ENCODE results near the gene CDK19. TPM values are rescaled to one million over a fixed set of nuclear protein-coding genes. Genes with fewer than 3 reads are reported as not detected.

The CDK19 gene
- total RNA-seq, 6 experiments from 2014 or later = 18.6 to 22.4 (median 20.0) TPM

GRCh38 chr6:110562316-110562915, 252.9 kb downstream of the CDK19 start:
- Mint-ChIP-seq H3K4me3 (no peak overlapping the region), H3K27me3 (ENCODE audit: insufficient read depth) (peaks cover 9% of the 10 kb centered on the region), H3K36me3 (ENCODE audit: low read depth) (peaks cover 12% of the 10 kb centered on the region; the same call in 1 of the 2 replicates), H3K4me1 (ENCODE audit: low read depth) (peaks cover 27% of the 10 kb centered on the region), H3K9me3 (no peaks in the 10 kb centered on the region), H3K27ac (no peak overlapping the region)
- TF ChIP-seq CTCF (IDR thresholded peaks at IDR 0.05) = no peak
- no peak for DNase-seq

GRCh38 chr6:110561696-110562095, 253.6 kb downstream of the CDK19 start:
- H3K4me3 Mint-ChIP-seq = no peak overlapping the region
- no peaks in the 10 kb centered on the region for H3K9me3 Mint-ChIP-seq
- peaks cover 12% of the 10 kb centered on the region; the same call in 1 of the 2 replicates for H3K36me3 Mint-ChIP-seq (ENCODE audit: low read depth)
- H3K4me1 Mint-ChIP-seq (ENCODE audit: low read depth) = peaks cover 20% of the 10 kb centered on the region
- no peak for DNase-seq
- TF ChIP-seq CTCF (IDR thresholded peaks at IDR 0.05) = no peak
- H3K27me3 Mint-ChIP-seq (ENCODE audit: insufficient read depth) = peaks cover 11% of the 10 kb centered on the region
- no peak overlapping the region for H3K27ac Mint-ChIP-seq

- Mint-ChIP-seq H3K27ac (no peak overlapping the region), H3K36me3 (ENCODE audit: low read depth) (peaks cover 12% of the 10 kb centered on the region; the same call in 1 of the 2 replicates), H3K27me3 (ENCODE audit: insufficient read depth) (peaks cover 11% of the 10 kb centered on the region), H3K4me1 (ENCODE audit: low read depth) (peaks cover 13% of the 10 kb centered on the region), H3K4me3 (no peak overlapping the region), H3K9me3 (no peaks in the 10 kb centered on the region)
- no peak for TF ChIP-seq CTCF (IDR thresholded peaks at IDR 0.05)
- no peak for DNase-seq
These were observed 254.3 kb downstream of the CDK19 start for GRCh38 chr6:110561008-110561396.

GRCh38 chr6:110560239-110561007, 254.8 kb downstream of the CDK19 start:
- no peak overlapping the region for H3K27ac Mint-ChIP-seq
- H3K9me3 Mint-ChIP-seq = no peaks in the 10 kb centered on the region
- peaks cover 11% of the 10 kb centered on the region for H3K27me3 Mint-ChIP-seq (ENCODE audit: insufficient read depth)
- H3K4me3 Mint-ChIP-seq = no peak overlapping the region
- H3K36me3 Mint-ChIP-seq (ENCODE audit: low read depth) = peaks cover 12% of the 10 kb centered on the region; the same call in 1 of the 2 replicates
- H3K4me1 Mint-ChIP-seq (ENCODE audit: low read depth) = peaks cover 7% of the 10 kb centered on the region
- DNase-seq = no peak
- no peak for TF ChIP-seq CTCF (IDR thresholded peaks at IDR 0.05)

Other genes starting within 250 kb of the CDK19 start
- gene AMD1, start 59.3 kb upstream of the CDK19 start, total RNA-seq (2021; fragmentation: NEBNext Ultra II Directional; extraction: Animal tissue kit (Norgen Biotek cat#: 25700)) = 100 to 1,000 TPM in 5 of 6 experiments, 10 to 100 TPM in 1; 86.4 to 119 (median 109) TPM
- 100 to 1,000 TPM; 119 to 134 (median 127) TPM for gene GTF3C6, start 143.2 kb upstream of the CDK19 start, total RNA-seq (2021; fragmentation: NEBNext Ultra II Directional; extraction: Animal tissue kit (Norgen Biotek cat#: 25700))
- gene RPF2, start 166.6 kb upstream of the CDK19 start, total RNA-seq (2021; fragmentation: NEBNext Ultra II Directional; extraction: Animal tissue kit (Norgen Biotek cat#: 25700)) = 10 to 100 TPM; 39.3 to 48.7 (median 40.9) TPM